ENCODE data around the gene OR52N5.

Gene OR52N5

DNA sequence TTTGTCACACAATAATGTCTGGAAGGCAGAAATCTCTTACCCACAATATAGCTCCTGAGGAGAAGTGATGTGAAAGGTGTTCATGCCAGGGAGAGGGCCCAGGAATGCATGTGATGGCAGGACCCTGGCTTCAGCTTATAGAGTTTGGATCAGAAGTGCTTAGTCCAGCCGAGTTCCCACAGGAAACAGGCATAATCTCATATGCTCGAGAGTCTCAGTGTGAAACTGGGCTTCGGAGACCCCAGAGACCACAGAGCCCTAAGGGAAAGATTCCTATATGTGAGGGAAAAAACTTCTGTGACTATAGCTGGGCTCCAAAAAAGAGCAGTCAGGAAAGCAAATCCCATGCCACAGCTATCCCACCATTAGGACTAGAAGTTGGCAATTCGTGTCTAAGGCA lies at the start of gene OR52N5:
TSS of gene OR52N5 (minus strand) at position 101 of the 400 bp plus-strand sequence. CDS start 4,721 bp downstream, outside the sequence.
- DNase-seq, result no peak

DNA sequence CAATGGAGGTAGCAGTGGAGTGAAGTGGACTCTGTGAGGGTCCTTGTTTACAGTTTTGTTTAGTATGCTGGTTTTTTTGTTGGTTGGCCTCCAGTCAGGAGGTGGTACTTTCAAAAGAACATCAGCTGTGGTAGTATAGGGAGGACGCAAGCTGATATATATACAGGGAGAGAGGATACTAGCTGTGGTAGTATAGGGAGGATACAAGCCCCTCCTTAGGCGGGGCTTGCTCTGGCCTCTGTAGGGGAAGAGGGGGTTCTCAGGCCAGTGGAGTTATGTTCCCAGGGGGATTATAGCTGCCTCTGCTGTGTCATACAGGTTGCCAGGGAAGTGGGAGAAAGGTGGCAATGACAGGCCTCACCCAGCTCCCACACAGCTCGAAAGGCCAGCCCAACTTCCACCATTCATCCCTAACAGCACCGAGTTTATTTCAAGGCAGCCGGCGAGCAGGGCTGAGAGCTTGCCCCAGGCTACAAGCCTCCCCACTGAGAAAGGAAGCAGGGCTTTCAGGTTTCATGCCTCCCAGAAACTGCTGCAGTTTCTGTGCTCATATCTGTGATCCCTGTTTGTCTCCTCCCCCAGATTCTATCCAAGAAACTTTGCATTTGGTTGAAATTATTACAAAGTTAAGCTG lies 48.2 kb upstream of the OR52N5 start:
- DNase-seq, result peak; percentile 23

DNA sequence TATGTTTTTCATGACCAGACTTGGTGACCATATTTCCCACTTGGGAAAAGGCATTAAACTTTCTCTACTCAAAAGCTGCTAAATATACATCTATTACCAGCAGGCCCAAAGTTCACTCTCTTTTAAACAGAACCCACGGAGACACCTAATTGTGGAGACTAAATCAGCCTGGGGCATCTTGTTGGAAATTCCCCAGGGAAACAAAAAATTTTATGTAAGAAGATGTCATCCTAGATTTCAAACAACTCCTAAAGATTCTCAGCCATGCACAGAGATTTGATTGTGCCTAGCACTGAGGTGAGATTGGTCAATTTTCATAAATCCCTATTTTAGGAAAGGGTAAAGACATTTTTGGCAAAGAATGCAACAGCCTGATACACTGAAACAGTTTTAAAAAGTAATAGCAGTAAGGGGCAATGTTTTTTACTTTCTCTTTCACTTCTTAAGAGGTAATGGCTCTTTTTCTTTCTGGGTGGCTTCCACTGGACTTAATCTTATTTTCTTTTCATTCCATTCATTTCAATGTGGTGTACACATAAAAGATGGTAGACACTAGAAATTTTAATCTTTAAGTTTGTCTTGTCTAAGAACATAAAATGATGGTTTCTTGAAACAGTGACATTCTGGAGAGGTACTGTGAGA lies 35.2 kb upstream of the OR52N5 start:
- DNase-seq, result no peak

DNA sequence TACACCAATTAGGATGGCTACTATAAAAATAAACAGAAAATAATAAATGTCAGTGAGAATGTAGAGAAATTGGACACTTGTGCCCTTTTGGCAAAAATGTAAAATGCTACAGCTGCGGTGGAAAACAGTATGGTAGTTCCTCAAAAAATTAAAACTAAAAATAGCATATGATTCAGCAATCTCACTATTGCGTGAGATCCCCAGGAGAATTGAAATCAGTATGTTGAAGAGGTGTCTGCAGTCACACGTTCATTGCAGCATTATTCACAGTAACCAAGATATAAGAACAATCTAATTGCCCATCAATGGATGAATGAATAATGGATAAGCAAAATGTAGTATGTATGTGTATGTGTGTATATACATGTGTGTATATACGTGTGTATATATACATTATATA lies 32.4 kb upstream of the OR52N5 start:
- peak; percentile 1 for DNase-seq

DNA sequence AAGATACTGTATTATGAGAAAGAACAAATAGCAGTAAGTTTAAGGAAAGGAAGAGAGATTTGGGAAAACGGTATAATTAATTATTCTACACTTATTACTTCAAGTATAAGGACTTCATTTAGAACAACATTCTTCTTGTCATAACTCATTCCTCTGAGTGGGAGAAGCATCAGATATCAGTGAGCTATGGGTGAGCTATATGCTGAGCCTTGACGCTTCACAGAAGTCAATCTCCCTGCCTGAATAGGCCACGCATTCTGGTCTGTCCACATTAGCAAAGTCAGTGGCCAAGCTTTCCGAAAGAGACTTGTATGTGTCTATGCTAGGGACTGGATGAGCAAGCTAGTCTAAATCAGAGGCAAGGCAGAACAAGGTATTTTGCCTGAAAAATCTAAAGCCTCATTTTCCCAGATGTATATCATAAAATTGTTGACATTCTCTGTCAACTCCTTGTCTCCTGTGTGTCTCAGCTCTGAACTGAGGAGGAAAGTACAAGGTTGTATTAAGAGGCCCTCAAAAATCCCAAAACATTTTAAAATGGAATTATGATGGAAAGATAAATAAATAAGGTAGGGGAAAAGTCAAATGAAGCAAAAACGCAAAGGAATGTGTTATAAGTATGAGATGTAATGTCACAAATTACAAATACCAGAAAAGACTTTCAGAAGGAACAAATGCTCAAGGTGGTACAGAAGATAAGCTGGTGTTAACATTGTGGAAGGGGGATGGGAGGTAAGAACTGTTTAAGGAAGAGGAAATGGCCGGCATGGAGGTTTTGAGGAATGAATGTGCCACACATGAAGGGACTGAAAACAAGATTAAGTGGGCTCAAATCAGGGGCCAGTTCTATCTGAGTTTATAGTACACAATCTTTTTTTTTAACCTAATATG lies 27.0 kb upstream of the OR52N5 start:
- DNase-seq, result no peak

DNA sequence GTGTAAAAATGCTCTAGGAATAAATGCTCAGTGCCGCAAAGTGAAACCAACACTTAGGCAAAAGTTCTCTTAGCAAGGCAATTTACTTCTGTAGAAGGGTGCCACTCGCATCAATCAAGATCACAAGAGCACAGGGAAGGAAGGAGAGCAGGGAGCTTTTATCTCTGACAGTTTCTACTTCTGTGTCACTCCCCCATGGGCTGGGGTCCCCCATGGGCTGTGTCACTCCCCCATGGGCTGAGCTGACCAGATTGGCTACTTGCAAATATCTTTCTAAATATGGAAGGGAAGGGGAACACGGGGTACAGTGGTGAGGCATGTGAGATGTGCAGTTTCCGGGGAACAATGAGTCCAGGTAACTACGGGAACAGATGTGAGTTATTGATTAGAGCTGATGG lies 26.0 kb upstream of the OR52N5 start:
- DNase-seq, result no peak

DNA sequence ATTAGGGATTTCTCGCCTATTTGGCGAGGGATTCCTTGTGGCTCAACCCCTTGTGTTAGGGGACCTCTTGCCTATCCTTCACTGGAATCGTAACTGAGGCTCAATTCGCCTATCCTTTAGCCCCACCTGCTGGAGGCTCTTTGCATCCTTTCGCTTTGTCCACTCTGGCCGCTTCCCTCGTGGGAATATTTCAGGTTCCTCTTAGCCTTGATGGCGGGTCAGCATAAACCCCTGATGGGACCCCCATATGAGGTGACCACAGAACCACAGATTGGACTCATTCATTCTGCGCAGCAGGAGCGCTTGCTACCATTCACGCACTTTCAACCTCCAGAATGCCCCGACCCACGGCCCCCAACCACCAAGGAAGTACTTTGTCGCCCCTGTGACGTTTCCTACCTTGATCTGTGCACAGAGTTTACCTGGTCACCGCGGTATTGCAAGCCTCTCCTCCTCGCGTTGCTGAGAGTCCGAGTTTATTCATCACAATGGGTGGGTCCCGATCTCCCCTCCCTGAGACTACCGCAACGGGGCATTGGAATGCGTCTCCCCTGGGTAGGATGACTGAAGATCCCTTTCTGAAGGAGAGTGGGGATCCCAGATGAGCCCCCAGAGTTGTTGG lies 25.5 kb upstream of the OR52N5 start, which contains the start of gene OR52N2:
TSS of gene OR52N2 (plus strand) at position 425 of the 622 bp plus-strand sequence. CDS start 11,412 bp downstream, outside the sequence.
- peak; percentile 78 for DNase-seq

DNA sequence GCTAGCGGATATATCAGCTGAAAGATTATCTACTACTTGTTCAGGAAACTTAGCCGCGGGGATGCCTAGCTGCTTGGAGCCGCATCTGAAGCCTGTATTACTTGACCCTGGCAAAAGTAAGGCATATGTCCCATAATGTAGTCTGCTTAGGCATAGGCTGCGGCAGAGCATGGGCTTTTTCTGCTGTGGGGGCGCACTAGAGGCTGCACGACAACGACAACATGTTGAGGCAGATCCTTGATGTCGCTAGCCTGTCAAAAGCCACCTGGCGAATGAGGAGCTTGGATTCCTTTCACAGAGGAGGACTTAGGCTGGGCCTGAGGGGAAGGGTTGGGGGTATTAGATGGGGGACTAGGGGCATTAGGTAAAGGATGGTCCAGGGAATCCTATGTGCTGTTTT lies 24.4 kb upstream of the OR52N5 start:
- DNase-seq, result no peak

DNA sequence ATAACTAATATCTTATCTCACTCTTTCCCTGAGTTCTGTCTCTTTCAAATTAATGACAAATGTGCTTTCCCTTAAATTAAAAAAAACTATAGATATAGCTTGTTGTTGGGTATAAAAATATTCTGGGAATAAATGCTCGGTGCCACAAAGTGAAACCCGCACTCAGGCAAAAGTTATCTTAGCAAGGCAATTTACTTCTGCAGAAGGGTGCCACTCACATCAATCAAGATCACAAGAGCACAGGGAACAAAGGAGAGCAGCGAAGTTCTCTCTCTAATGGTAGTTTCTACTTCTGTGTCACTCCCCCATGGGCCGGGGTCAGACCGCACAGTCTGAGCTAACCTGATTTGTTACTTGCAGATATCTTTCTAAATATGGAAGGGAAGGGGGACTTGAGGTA lies 20.8 kb upstream of the OR52N5 start:
- no peak for DNase-seq

DNA sequence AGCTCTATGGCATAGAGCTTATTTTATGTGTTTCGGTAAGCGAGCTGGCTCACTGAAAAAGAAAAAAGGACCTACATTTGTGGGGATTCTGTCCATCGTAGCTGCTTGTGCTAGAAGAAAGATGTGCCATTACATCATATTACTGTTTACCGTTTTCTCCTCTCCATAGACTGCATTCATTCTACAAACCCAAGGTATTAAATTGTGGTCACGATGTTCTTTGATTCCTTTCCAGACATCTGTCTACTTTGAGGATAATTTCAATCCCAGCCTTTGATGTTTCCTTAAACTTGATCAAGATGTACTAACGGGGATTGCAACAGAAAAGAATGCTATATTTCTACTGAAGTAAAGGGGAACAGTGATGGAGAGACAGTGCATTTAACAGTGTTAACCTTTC lies 13.4 kb upstream of the OR52N5 start:
- no peak for DNase-seq

DNA sequence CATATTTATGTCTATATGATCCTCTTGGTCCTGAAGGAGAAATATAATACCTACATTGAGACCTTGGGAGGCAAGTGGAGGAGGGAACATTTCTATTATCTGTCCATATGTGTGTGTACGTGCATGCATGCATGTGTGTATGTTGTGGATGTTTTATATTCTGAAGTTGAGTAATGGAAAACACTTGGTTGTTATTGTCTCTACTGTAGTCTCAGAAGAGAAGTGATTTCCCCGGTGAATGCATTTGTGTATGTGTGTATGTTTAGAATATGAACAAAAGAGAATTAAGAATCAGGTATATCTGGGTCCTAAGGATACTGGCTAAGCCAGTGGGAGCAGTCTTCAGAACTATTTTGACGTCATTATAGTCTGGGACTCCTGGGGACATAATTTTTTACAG lies 8.0 kb upstream of the OR52N5 start, which contains the start of gene OR52N1:
TSS of gene OR52N1 (minus strand) at position 101 of the 400 bp plus-strand sequence. CDS start 2,449 bp downstream, outside the sequence.
- no peak for DNase-seq

DNA sequence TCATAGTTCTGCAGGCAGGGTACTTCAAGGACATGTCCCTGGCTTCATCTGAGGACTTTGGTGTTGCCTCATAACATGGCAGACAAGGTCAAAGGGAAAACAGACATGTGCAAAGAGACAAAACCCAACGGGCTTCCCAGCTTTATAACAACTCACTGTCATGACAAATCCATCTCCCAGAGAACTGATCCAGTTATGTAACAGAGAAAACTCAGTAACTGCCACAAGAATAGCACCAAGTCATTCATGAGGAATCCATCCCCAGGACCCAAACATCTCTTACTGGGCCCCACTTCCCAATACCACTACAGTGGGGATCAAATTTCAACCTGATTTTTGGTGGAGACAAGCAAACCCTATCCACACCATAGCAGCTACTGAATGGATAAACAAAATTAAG lies 16.1 kb downstream of the OR52N5 start:
- no peak for DNase-seq

DNA sequence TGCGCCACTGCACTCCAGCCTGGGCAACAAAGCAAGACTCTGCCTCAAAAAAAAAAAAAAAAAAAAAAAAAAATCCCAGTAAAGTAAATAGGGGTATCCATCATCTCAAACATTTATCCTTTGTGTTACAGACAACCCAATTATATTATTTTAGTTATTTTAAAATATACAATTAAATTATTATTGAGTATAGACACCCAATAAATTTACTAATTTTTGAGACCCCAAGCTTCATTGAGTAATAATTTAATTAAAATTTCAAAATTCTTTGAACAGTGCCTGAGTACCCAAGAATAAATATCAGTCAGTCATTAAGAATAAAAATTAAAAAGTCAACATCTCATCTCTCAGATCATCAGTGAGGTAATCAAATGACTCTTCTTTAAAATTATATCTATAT lies 29.2 kb downstream of the OR52N5 start, which contains the start of gene OR52N4:
TSS of gene OR52N4 (plus strand) at position 301 of the 400 bp plus-strand sequence. CDS start 498 bp downstream, outside the sequence.
- DNase-seq, result no peak

DNA sequence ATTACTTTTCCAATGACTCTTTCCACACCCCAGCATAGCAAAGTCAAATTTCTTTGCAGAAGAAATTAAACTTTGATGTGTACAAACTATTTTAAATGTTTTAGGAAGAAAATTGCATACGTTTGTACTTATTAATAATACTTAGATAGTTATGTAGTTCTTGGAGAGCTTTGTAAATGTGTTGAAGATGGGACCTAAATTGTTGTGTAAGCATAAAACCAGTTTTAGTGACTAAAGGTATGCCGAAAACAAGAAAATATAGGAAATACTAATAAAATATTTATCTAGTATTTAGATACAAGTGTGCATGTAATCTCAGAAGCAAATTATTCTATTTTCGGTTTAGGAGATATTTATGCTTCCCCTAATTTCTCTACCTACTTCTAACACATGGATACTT lies 33.3 kb downstream of the OR52N5 start:
- no peak for DNase-seq

DNA sequence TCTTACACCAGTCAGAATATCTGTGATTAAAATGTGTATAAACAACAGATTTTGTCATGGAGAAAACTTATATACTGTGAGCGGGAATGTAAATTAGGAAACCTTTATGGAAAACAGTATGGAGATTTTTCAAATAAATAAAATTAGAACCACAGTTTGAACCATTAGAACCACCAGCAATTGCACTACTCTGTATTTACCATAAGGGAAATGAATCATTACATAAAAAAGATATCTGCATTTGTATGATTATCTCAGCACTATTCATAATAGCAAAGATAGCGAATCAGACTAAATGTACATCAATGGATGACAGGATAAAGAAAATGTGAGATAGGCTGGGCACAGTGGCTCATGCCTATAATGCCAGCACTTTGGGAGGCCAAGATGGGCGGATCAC lies 36.5 kb downstream of the OR52N5 start:
- DNase-seq, result no peak

DNA sequence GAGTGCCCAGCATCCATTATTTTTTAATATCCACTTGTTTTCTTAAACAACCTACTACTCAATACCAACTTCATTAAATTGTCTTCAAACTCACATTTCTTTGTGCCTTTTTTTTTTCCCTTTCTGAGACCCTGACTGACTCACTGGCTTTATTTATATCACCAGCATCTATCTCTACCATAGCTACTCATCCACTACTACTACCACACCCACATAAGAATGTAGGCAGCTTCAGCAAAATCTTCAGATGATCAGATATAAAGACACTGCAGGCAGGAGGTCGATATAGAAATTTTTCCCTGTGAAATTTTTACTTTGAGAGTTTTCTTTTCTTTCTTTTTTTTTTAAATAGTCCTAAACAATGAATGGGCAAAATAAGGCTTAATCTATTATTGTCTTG lies 44.7 kb downstream of the OR52N5 start:
- DNase-seq, result no peak

DNA sequence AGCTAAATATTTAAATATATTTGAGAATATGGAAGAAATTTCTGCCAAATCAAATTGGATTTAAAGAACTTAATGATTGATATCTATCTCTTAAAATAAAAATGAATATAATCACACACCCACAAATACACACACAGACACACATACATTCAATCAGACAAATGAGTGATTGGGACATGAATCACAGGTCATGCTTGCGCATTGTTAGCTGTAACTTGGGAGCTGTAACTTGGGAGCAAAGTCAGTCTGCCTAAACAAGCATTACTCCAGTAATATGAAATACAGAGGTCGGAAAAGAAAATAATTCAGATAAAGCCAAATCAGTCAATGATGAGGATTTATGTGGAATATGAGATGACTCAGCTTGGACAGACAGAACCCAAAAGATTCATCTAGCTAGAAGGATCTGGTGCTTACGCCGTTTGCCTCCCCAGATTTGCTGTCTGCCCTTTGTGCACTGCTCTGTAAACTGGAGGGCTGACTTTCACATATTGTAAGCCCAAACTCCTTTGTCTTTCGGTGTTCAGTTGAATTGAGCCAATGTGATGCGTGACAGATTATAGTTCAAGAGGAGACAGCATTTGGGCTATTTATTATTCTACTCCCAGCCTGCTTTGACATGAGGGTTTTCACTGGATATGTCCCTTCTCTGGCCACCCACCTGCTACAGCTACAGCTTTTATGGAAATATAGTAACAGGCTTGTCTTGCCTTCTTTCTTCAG lies 45.3 kb downstream of the OR52N5 start:
- no peak for DNase-seq

DNA sequence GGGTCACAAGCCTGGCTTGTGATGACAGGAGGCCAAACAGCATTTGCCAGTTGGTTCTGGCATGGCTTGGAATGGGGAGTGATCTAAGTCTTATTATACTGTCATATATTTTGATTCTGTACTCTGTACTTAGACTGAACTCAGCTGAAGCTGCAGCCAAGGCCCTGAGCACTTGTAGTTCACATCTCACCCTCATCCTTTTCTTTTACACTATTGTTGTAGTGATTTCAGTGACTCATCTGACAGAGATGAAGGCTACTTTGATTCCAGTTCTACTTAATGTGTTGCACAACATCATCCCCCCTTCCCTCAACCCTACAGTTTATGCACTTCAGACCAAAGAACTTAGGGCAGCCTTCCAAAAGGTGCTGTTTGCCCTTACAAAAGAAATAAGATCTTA lies 46.1 kb downstream of the OR52N5 start:
- no peak for DNase-seq

DNA sequence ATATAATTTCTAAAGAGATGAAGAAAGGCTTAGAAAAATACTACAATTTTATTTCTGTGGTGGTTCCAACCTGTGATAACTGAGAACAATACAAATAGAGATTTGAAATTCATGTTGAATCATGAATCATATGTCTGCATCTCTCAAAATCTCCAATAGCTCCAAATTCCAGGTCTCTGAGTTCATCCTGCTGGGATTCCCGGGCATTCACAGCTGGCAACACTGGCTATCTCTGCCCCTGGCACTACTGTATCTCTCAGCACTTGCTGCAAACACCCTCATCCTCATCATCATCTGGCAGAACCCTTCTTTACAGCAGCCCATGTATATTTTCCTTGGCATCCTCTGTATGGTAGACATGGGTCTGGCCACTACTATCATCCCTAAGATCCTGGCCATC lies 46.8 kb downstream of the OR52N5 start, which contains the start of gene OR56B1:
TSS of gene OR56B1 (plus strand) at position 53 of the 400 bp plus-strand sequence. CDS start at position 122, 69 bp downstream.
- DNase-seq, result no peak

DNA sequence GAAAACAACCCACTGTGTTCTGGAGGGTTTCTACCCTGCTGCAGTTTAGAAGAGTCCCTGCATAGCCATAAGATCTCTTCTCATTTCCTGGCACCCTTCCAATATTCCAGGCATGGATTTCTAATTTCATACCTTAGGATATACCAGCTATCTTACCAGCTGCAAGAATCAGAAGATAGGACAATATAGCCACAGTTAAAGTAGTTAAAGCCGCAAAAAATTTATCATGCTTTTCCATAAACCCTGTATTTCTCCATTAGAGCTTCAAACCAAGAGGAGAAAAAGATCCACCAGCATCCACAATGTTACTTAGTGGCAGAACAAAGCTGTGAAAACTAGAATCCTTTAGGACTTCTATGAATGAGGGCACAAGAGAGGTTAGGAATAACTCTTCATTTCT lies 55.5 kb downstream of the OR52N5 start:
- DNase-seq, result no peak

DNA sequence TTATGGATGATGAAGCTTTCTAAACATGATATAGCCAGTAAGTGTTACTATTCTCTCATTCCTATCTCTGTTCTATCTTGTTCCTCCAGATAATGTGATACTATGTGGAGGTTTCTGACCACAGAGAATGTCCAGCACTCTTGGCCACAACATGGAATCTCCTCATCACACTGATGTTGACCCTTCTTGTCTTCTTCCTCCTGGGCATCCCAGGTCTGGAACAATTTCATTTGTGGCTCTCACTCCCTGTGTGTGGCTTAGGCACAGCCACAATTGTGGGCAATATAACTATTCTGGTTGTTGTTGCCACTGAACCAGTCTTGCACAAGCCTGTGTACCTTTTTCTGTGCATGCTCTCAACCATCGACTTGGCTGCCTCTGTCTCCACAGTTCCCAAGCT lies 56.8 kb downstream of the OR52N5 start:
- DNase-seq, result no peak

Measured in NCI-H345 (cell line).